SU-DHL-6 (cell line): ENCODE measurements around the gene RNF186.
"Not testable (repeated sequence)": the region's sequence is repeated elsewhere in the genome, so short reads cannot be mapped to it uniquely, and the experiment has no call there.

Experiments used
- H2AFZ ChIP-seq: fragments of 200-600 bp; sonication (generic); 2 replicates; pipeline ENCODE4 v1.6.1; 2014; ENCODE audit warnings: low read depth, mild to moderate bottlenecking, moderate library complexity, mixed read lengths, antibody characterized with exemption, low read length; ENCODE audit not compliant: severe bottlenecking
- H3F3A ChIP-seq: fragments of 200-600 bp; shearing (Covaris generic); 2 replicates; pipeline ENCODE4 v1.6.0; 2016; ENCODE audit warnings: antibody characterized with exemption, mild to moderate bottlenecking; ENCODE audit not compliant: insufficient read depth
- H3K27ac ChIP-seq: fragments of 200-600 bp; sonication (generic); 2 replicates; pipeline ENCODE4 v1.5.1; 2016; ENCODE audit warnings: low read depth, mild to moderate bottlenecking, low read length, moderate library complexity, mixed read lengths
- H3K27me3 ChIP-seq: fragments of 200-600 bp; sonication (generic), shearing (Covaris generic); 2 replicates; pipeline ENCODE4 v1.6.0; 2014; ENCODE audit warnings: mild to moderate bottlenecking, low read length
- H3K36me3 ChIP-seq: fragments of 200-600 bp; sonication (generic); 2 replicates; pipeline ENCODE4 v1.6.1; 2014; ENCODE audit warnings: mild to moderate bottlenecking, low read length, mixed read lengths
- H3K4me2 ChIP-seq: fragments of 300-600, 200-600 bp; shearing (Covaris generic), sonication (generic); 2 replicates; pipeline ENCODE4 v1.6.0; 2014; ENCODE audit warnings: low read length, low read depth, mild to moderate bottlenecking; ENCODE audit not compliant: poor library complexity, severe bottlenecking
- H3K4me3 ChIP-seq: fragments of 200-600 bp; sonication (generic); 2 replicates; pipeline ENCODE4 v1.5.1; 2014; ENCODE audit warnings: antibody characterized with exemption, low read length, mild to moderate bottlenecking, mixed read lengths; ENCODE audit not compliant: insufficient read depth, poor library complexity, severe bottlenecking
- H3K79me2 ChIP-seq: fragments of 200-600 bp; sonication (generic); 2 replicates; pipeline ENCODE4 v1.6.1; 2014; ENCODE audit warnings: mild to moderate bottlenecking, low read length, moderate library complexity; ENCODE audit not compliant: insufficient read depth
- H3K9ac ChIP-seq: fragments of 200-600 bp; sonication (generic); 2 replicates; pipeline ENCODE4 v1.7.0; 2014; ENCODE audit warnings: mild to moderate bottlenecking, low read length
- H3K9me2 ChIP-seq: fragments of 200-600 bp; sonication (generic); replicated peaks from 2 replicates; pipeline ENCODE4 v1.6.1; 2014; ENCODE audit warnings: low read length; ENCODE audit not compliant: insufficient read depth
- H3K9me3 ChIP-seq: fragments of 200-600 bp; sonication (generic); 2 replicates; pipeline ENCODE4 v1.6.1; 2014; ENCODE audit warnings: low read length, mixed read lengths; ENCODE audit not compliant: insufficient read depth
- H4K20me1 ChIP-seq: fragments of 200-600 bp; sonication (generic); 2 replicates; pipeline ENCODE4 v1.6.1; 2014; ENCODE audit warnings: low read depth, mild to moderate bottlenecking, antibody characterized with exemption, low read length, moderate library complexity, mixed read lengths
- EZH2phosphoT487 ChIP-seq: fragments of 200-600 bp; sonication (generic), shearing (Covaris generic); conservative IDR thresholded peaks from 2 replicates; pipeline ENCODE4 v1.6.1; 2018; ENCODE audit warnings: mild to moderate bottlenecking, antibody characterized with exemption, low read length, moderate library complexity, mixed read lengths
- TF ChIP-seq, protein P1 (sequence below): fragments of 200-600 bp; sonication (generic); IDR thresholded peaks from one replicate; pipeline ENCODE4 v1.5.1; 2017; ENCODE audit warnings: antibody characterized with exemption, mild to moderate bottlenecking, low read length, moderate library complexity; ENCODE audit not compliant: insufficient read depth, poor library complexity, severe bottlenecking

Gene RNF186

DNA sequence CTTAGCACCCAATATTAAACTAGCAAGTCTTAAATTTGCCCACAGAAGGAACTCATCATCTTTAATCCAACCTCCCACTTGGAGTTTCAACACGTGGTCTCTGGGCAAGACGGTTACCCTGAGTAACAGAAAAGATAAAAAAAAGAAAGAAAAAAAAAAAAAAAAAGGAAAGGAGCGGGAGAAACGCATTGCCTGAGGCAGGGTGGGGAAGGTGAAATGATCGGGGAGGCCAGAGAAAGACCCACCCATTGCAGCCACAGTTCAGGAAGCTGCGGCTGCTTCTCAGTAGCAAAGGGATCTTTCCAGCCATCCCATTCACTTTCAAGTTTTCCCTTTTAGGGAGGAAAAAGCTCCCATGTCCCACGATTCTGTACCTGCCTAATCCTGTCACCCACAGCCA, 35.1 kb upstream of the RNF186 start:
- Histone ChIP-seq H3K36me3 (no peaks in the 10 kb centered on the region), H3K27me3 (no peaks in the 10 kb centered on the region), H3K9me2 (no peaks in the 10 kb centered on the region), H3K4me2 (no peak overlapping the region), H3K9me3 (no peaks in the 10 kb centered on the region), H3F3A (no peaks in the 10 kb centered on the region), H3K9ac (no peak overlapping the region), H4K20me1 (no peaks in the 10 kb centered on the region), H2AFZ (no peak overlapping the region), H3K79me2 (no peaks in the 10 kb centered on the region), H3K27ac (no peak overlapping the region), H3K4me3 (no peak overlapping the region)
- no peak for TF ChIP-seq EZH2phosphoT487
- TF ChIP-seq, protein P1, sequence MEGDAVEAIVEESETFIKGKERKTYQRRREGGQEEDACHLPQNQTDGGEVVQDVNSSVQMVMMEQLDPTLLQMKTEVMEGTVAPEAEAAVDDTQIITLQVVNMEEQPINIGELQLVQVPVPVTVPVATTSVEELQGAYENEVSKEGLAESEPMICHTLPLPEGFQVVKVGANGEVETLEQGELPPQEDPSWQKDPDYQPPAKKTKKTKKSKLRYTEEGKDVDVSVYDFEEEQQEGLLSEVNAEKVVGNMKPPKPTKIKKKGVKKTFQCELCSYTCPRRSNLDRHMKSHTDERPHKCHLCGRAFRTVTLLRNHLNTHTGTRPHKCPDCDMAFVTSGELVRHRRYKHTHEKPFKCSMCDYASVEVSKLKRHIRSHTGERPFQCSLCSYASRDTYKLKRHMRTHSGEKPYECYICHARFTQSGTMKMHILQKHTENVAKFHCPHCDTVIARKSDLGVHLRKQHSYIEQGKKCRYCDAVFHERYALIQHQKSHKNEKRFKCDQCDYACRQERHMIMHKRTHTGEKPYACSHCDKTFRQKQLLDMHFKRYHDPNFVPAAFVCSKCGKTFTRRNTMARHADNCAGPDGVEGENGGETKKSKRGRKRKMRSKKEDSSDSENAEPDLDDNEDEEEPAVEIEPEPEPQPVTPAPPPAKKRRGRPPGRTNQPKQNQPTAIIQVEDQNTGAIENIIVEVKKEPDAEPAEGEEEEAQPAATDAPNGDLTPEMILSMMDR, result no peak

DNA sequence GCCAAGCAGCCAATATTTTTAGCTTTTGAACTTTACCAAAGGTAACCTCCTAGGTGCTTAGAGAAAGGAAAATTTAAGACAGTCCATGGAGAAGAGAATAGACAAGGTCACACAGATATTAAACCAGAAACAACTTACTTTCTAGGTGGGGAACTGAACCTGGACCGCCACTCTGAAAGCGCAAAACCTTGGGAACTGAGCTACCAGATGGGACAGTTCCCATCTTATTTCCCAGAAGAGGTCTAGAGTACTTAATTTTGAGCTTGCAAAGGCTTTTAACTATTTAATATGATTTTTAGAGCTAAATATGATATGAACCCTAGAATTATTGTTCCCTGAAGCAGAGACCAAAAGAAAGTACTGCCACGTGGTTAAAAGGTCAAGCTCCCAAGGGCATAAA, 34.2 kb upstream of the RNF186 start:
- not testable (repeated sequence) for H3K79me2 ChIP-seq

DNA sequence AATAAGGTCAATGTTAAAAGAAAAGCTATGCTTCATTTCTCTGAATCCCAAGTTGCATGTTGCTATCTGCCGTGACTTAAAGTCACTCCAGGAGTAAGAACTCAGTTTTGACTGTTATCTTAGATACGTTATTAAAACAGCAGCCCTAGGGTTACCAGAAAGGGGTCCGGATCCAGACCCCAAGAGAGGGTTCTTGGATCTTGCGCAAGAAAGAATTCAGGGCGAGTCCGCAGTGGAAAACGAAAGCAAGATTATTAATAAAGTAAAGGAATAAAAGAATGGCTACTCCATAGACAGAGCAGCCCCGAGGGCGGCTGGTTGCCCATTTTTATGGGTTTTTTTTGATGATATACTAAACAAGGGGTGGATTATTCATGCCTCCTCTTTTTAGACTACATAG, 32.3 kb upstream of the RNF186 start:
- H3K9me2 ChIP-seq, H4K20me1 ChIP-seq, H3K9ac ChIP-seq, H3K27ac ChIP-seq, H3K27me3 ChIP-seq, H2AFZ ChIP-seq, H3F3A ChIP-seq, H3K9me3 ChIP-seq, H3K79me2 ChIP-seq, H3K4me2 ChIP-seq, H3K4me3 ChIP-seq, H3K36me3 ChIP-seq: not testable (repeated sequence)

More for the DNA sequence above, 34.2 kb upstream of the RNF186 start:
- not testable (repeated sequence) for H3K36me3 ChIP-seq, H3K9me3 ChIP-seq, H3F3A ChIP-seq, H3K4me2 ChIP-seq, H3K27ac ChIP-seq, H3K9ac ChIP-seq, H2AFZ ChIP-seq, H4K20me1 ChIP-seq, H3K4me3 ChIP-seq, H3K9me2 ChIP-seq, H3K27me3 ChIP-seq

DNA sequence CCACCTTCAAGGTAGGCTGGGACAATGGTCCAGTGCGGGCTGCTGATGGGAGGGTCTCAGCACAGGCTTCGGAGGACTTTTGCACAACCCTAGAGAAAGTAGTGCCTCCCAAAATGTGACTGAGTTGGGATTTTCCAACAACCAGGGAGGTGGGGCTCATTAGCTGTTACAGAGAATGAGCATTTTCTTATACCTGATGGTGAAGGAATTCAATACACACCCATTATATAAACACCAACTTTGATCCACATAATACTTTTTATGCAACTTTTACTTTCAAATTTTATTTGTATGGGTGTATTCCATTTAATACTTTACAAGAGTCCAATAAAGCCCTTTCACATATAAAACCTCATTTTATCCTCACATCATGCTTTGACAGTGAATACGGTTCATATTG, 31.3 kb upstream of the RNF186 start:
- Histone ChIP-seq H3K4me3 (no peak overlapping the region), H3K9ac (no peak overlapping the region), H3K36me3 (no peaks in the 10 kb centered on the region), H4K20me1 (no peaks in the 10 kb centered on the region), H2AFZ (no peak overlapping the region), H3K27ac (no peak overlapping the region), H3K27me3 (no peaks in the 10 kb centered on the region), H3K9me3 (no peaks in the 10 kb centered on the region), H3K79me2 (no peaks in the 10 kb centered on the region), H3K4me2 (no peak overlapping the region), H3K9me2 (no peaks in the 10 kb centered on the region), H3F3A (no peaks in the 10 kb centered on the region)
- TF ChIP-seq EZH2phosphoT487, result no peak
- TF ChIP-seq, protein P1, result no peak
